ENCODE measurements around the gene MMD2.

MMD2 gene, protein sequence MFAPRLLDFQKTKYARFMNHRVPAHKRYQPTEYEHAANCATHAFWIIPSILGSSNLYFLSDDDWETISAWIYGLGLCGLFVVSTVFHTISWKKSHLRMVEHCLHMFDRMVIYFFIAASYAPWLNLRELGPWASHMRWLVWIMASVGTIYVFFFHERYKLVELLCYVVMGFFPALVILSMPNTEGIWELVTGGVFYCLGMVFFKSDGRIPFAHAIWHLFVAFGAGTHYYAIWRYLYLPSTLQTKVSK

DNA sequence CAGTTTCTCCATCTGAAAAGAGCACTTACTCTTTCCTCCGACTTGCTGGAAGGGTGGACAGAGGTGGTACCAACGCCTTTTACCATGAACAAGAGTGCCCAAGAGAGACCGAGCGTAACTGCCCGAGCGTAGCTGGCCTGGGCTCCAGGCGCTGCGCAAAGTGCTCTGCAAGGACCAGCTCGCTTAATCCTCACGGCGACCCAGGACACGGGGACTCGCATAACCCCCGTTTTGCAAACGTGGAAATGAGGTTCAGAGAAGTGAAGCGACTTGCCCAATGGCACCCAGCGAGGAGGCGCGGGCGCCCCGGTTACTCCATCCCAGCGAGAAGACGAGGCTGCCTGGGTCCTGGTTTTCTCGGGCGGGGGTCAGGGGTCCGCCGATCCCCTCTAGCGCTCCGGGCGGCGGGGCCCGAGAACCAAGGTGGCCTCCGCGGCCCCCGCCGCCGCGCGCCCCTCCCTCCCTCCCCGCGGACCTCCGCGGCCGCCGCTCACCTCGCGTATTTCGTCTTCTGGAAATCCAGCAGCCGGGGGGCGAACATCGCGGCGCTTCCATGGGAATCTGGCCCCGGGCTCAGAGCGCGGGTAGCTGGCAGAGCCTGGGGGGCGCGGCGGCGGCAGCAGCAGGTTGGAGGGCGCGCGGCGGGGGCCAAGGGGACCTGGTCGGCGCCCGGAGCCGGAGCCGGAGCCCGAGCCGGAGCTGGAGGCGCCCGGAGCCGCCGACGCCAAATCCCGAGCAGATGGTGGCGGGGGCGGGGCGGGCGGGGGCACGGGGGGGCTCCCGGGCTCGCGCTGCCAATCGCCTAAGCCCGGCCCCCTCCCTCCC lies at the start of gene MMD2:
TSS of gene MMD2 (minus strand) at position 711 of the 825 bp plus-strand sequence. CDS start at position 541, 170 bp downstream.
- H3K4me3 ChIP-seq (replicated peaks; ENCODE audit: low read depth, low read length): no peak within 1 kb of the TSS
- TF ChIP-seq, protein P1, sequence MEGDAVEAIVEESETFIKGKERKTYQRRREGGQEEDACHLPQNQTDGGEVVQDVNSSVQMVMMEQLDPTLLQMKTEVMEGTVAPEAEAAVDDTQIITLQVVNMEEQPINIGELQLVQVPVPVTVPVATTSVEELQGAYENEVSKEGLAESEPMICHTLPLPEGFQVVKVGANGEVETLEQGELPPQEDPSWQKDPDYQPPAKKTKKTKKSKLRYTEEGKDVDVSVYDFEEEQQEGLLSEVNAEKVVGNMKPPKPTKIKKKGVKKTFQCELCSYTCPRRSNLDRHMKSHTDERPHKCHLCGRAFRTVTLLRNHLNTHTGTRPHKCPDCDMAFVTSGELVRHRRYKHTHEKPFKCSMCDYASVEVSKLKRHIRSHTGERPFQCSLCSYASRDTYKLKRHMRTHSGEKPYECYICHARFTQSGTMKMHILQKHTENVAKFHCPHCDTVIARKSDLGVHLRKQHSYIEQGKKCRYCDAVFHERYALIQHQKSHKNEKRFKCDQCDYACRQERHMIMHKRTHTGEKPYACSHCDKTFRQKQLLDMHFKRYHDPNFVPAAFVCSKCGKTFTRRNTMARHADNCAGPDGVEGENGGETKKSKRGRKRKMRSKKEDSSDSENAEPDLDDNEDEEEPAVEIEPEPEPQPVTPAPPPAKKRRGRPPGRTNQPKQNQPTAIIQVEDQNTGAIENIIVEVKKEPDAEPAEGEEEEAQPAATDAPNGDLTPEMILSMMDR (IDR thresholded peaks at IDR 0.05; ENCODE audit: low read length, missing control alignments): no peak
- DNase-seq (ENCODE audit: low read depth): no peak

DNA sequence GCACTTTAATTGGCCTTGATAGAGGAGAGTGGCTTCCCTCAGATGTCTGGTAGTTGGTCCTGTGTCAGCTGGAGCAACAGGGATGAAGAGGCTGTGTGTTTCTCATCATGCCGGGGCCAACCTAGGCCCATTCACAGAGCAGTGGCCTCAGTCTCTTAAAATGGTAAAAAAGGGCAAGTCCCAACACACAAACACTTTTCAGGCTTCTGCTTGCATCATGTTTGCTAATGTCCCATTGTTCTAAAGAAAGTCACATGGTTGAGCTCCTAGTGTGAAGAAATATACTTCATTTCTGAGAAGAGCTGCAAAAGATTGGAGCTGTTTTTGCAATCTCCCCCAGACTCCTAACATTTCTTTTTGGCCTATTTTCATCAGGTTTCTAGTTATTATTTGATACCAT lies 46.1 kb upstream of the MMD2 start:
- TF ChIP-seq, protein P1 (IDR thresholded peaks at IDR 0.05; ENCODE audit: low read length, missing control alignments): no peak
- peak; percentile 74 for DNase-seq (ENCODE audit: low read depth)
- H3K4me3 ChIP-seq (replicated peaks; ENCODE audit: low read depth, low read length): no peak overlapping the region

DNA sequence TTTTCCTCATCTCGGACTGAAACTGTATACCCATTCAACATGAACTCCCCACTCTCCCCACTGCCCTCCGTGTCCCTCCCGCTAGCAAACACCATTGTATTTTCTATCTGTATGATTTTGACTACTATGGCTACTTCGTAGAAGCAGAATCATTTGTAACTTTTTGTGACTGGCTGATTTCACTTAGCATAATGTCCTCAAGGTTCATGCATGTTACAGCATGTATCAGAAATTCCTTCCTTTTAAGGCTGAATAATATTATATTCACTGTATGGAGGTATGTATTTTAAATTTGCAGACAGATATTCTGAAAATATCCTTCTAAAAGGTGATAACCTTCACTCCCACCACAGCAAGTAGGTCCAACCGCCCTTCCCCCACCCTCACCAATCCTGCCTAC lies 42.9 kb upstream of the MMD2 start:
- no peak for DNase-seq (ENCODE audit: low read depth)
- TF ChIP-seq, protein P1 (IDR thresholded peaks at IDR 0.05; ENCODE audit: low read length, missing control alignments): no peak
- H3K4me3 ChIP-seq (replicated peaks; ENCODE audit: low read depth, low read length): no peak overlapping the region

DNA sequence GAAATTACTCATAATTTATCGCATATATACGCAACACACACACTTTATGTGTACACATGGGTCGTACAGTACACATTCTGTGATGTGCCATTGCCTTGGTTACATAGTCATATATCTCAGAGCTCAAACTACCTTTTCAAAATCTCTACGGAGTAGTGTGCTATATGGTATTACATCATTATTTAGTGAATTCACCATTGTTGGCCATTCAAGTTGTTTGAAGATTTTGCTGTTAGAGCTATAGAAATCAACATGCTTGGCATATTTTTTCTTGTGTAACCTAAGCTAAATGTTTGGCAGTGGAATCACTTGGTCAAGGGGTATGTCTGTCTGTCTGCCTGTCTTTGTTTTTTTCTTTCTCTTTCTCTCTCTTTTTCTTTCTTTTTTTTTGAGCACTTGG lies 42.0 kb upstream of the MMD2 start:
- TF ChIP-seq, protein P1 (IDR thresholded peaks at IDR 0.05; ENCODE audit: low read length, missing control alignments): no peak
- H3K4me3 ChIP-seq (replicated peaks; ENCODE audit: low read depth, low read length): no peak overlapping the region
- no peak for DNase-seq (ENCODE audit: low read depth)

DNA sequence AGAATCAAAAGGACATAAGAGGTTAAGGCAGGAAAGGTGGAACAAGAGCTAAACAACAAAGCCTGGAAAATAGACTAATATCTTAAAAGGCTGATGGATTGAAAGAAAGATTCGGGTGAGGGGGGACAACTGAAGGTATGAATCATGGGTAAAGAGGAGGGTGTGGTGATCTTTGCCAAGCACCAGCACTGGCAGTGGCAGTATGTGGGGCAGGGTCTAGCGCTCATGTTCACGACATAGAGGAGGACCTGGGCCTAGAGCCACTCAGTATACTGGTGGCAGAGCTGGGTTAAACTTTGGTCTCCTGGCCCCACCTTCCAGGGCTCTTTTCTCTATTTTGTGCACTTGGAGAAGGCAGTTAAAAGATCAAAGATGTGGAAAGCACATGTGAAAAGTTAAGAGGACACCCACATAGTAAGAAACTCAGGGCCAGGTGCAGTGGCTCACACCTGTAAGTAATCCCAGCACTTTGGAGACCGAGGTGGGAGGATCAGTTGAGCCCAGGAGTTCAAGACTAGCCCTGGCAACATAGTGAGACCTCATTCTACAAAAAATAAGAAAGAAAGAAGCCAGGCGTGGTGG lies 40.5 kb upstream of the MMD2 start:
- H3K4me3 ChIP-seq (replicated peaks; ENCODE audit: low read depth, low read length): no peak overlapping the region
- DNase-seq (ENCODE audit: low read depth): no peak
- TF ChIP-seq, protein P1 (IDR thresholded peaks at IDR 0.05; ENCODE audit: low read length, missing control alignments): no peak

DNA sequence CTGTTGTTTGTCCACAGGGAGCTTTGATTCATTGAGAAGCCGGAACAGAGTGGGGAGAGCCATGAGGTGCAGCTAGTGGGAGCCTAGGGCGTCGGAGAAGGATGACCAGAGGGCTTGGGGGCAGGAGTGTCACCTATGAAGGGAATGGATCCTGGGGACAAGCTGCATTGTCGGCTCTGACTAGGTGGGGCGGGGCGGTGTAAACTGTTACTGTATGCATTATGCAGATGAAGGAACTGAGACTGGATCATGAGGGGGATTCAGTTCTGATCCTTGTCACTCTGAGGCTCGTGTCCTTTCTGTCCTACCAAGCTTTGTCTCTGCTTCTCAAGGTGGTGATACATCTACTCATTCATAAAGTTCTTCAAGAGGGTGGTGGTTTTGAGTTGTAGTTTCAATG lies 39.9 kb upstream of the MMD2 start:
- no peak for DNase-seq (ENCODE audit: low read depth)
- TF ChIP-seq, protein P1 (IDR thresholded peaks at IDR 0.05; ENCODE audit: low read length, missing control alignments): no peak
- no peak overlapping the region for H3K4me3 ChIP-seq (replicated peaks; ENCODE audit: low read depth, low read length)
